Activated gamma-delta T cell treated with anti-CD3 and anti-CD28 coated beads, Interleukin-2, amount 50 U/mL, for 16 hours (primary cell): ENCODE data around the gene PSAPL1.

Source experiments
- DNase-seq: peaks from one replicate; pipeline ENCODE4 v3.0.0-alpha.2; 2020; ENCODE audit warnings: low read depth

PSAPL1 gene

GRCh38 chr4:7418131-7418943 lies 16.4 kb downstream of the PSAPL1 start:
- DNase-seq: no peak

- DNase-seq: no peak
Measured at GRCh38 chr4:7417639-7418038, 17.1 kb downstream of the PSAPL1 start.

- no peak for DNase-seq
Measured at GRCh38 chr4:7416745-7417432, 17.8 kb downstream of the PSAPL1 start.

- no peak for DNase-seq
Measured at GRCh38 chr4:7415927-7416686, 18.6 kb downstream of the PSAPL1 start.

GRCh38 chr4:7414736-7415510 lies 19.8 kb downstream of the PSAPL1 start:
- DNase-seq: no peak

- no peak for DNase-seq
Measured at GRCh38 chr4:7414046-7414445, 20.7 kb downstream of the PSAPL1 start.

GRCh38 chr4:7412554-7412912 lies 22.2 kb downstream of the PSAPL1 start:
- DNase-seq: no peak

GRCh38 chr4:7411896-7412553 lies 22.7 kb downstream of the PSAPL1 start:
- DNase-seq: no peak

GRCh38 chr4:7411491-7411890 lies 23.2 kb downstream of the PSAPL1 start:
- no peak for DNase-seq

GRCh38 chr4:7410446-7410845 lies 24.3 kb downstream of the PSAPL1 start:
- DNase-seq: no peak

- DNase-seq: no peak
Measured at GRCh38 chr4:7408166-7408565, 26.6 kb downstream of the PSAPL1 start.

GRCh38 chr4:7403001-7403400 lies 31.7 kb downstream of the PSAPL1 start:
- no peak for DNase-seq

- DNase-seq: no peak
Measured at GRCh38 chr4:7402526-7402925, 32.2 kb downstream of the PSAPL1 start.

- no peak for DNase-seq
Measured at GRCh38 chr4:7400671-7401298, 33.9 kb downstream of the PSAPL1 start.

- no peak for DNase-seq
Measured at GRCh38 chr4:7399440-7400234, 35.1 kb downstream of the PSAPL1 start.

GRCh38 chr4:7398788-7399439 lies 35.8 kb downstream of the PSAPL1 start:
- no peak for DNase-seq

- DNase-seq: no peak
Measured at GRCh38 chr4:7398104-7398423, 36.7 kb downstream of the PSAPL1 start.

- DNase-seq: no peak
Measured at GRCh38 chr4:7397206-7398103, 37.3 kb downstream of the PSAPL1 start.
